GM19328 (cell line): ENCODE data around the gene WNT7B.

Experiments used
- ATAC-seq: cut with Tn5 transposase; IDR thresholded peaks from one replicate; pipeline ENCODE4 v1.9.1; 2021; ENCODE audit warnings: mild to moderate bottlenecking, moderate library complexity; ENCODE audit not compliant: unreplicated experiment

The WNT7B gene

GRCh38 chr22:45977003-45977411 lies at the start of gene WNT7B:
Gene WNT7B (minus strand): TSS chr22:45977162. CDS start chr22:45976754, 408 bp downstream.
- no peak for ATAC-seq

GRCh38 chr22:46025973-46026898 lies 49.3 kb upstream of the WNT7B start:
- ATAC-seq = no peak

GRCh38 chr22:46025225-46025972 lies 48.4 kb upstream of the WNT7B start:
- ATAC-seq = no peak

GRCh38 chr22:46024136-46024840 lies 47.3 kb upstream of the WNT7B start:
- ATAC-seq = no peak

- ATAC-seq = no peak
These were observed 46.6 kb upstream of the WNT7B start for GRCh38 chr22:46023558-46023981.

- no peak for ATAC-seq
These were observed 46.0 kb upstream of the WNT7B start for GRCh38 chr22:46022881-46023512.

GRCh38 chr22:46021577-46021976 lies 44.6 kb upstream of the WNT7B start:
- no peak for ATAC-seq

GRCh38 chr22:46019351-46019750 lies 42.4 kb upstream of the WNT7B start:
- ATAC-seq = no peak

- no peak for ATAC-seq
These were observed 41.9 kb upstream of the WNT7B start for GRCh38 chr22:46018859-46019258.

- ATAC-seq = no peak
These were observed 40.2 kb upstream of the WNT7B start for GRCh38 chr22:46017166-46017565.

- peak; percentile 61 for ATAC-seq
These were observed 36.8 kb upstream of the WNT7B start for GRCh38 chr22:46013460-46014416.

- no peak for ATAC-seq
These were observed 35.9 kb upstream of the WNT7B start for GRCh38 chr22:46012881-46013281.

GRCh38 chr22:46012182-46012880 lies 35.4 kb upstream of the WNT7B start:
- no peak for ATAC-seq

GRCh38 chr22:46011627-46012181 lies 34.7 kb upstream of the WNT7B start:
- ATAC-seq = no peak

- ATAC-seq = no peak
These were observed 34.1 kb upstream of the WNT7B start for GRCh38 chr22:46010951-46011626.

GRCh38 chr22:46010207-46010867 lies 33.4 kb upstream of the WNT7B start:
- ATAC-seq = no peak

GRCh38 chr22:46009730-46010129 lies 32.8 kb upstream of the WNT7B start:
- ATAC-seq = no peak
